Activated T-helper 1 cell treated with Interleukin-2 at 50 U/mL for 16 hours (primary cell): ENCODE measurements around the gene RAB11FIP2.

Source experiments
- DNase-seq: peaks from one replicate; pipeline ENCODE4 v3.0.0-alpha.2; 2020; ENCODE audit warnings: low read depth

RAB11FIP2 gene

GRCh38 chr10:118034791-118035261 lies 11.9 kb downstream of the RAB11FIP2 start:
- DNase-seq = no peak

- no peak for DNase-seq
Observed at GRCh38 chr10:118033905-118034304, 12.8 kb downstream of the RAB11FIP2 start.

GRCh38 chr10:118032564-118032963 lies 14.2 kb downstream of the RAB11FIP2 start:
- DNase-seq = no peak

DNA sequence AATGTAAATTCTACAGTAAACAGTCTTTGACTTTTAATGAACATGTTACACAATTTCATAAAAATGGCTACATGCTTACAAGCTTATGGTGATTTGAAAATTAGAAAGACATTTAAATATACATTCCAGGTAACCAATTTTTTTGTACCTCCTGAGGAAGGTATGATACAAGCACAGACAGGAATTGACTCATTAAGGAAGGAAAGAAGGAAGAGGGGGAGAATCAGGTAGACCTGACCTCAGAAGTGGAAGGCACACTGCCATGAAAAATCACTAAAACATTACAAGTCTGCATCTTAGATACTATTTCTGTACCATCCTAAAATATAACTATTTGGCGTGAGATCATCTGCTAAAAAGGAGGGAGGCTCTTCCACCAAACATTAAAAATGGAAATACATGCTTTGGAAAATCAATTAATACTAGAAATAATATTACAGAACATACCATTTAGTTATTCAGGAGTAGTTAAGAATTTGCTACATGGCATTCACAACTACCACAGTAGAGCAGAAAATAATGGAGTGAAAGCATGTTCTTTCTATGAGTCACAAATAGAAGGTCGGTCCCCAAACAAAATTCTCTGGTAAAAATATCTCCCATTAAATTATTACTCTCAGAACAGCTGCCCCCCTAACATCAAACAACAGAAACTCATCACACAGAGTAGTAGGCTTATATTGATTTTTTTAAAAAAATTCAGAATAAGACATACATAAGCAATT lies 15.2 kb downstream of the RAB11FIP2 start:
- no peak for DNase-seq

GRCh38 chr10:118028619-118029018 lies 18.1 kb downstream of the RAB11FIP2 start:
- DNase-seq = no peak

GRCh38 chr10:118027397-118027796 lies 19.3 kb downstream of the RAB11FIP2 start:
- no peak for DNase-seq

- DNase-seq = no peak
Observed at GRCh38 chr10:118026936-118027335, 19.8 kb downstream of the RAB11FIP2 start.

GRCh38 chr10:118020365-118020764 lies 26.4 kb downstream of the RAB11FIP2 start:
- DNase-seq = no peak

DNA sequence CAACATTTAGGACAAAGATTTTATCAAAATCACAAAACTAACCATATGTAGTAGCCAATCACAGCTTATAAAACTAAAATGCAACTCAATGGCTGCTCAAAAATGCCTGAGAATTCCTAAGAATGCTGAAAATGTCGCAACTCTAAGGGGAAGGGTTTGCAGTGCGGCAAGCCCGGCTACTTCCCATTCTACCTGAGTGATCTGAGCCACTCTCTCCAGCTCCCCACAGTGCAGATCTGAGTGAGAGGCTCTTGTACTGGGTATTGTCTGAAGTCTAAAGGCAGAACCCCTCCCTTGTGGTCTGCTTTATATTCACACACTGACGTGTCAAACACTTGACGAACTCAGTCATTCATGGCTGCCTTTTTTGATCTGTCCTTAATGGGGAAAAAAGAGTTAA lies 28.9 kb downstream of the RAB11FIP2 start:
- no peak for DNase-seq

DNA sequence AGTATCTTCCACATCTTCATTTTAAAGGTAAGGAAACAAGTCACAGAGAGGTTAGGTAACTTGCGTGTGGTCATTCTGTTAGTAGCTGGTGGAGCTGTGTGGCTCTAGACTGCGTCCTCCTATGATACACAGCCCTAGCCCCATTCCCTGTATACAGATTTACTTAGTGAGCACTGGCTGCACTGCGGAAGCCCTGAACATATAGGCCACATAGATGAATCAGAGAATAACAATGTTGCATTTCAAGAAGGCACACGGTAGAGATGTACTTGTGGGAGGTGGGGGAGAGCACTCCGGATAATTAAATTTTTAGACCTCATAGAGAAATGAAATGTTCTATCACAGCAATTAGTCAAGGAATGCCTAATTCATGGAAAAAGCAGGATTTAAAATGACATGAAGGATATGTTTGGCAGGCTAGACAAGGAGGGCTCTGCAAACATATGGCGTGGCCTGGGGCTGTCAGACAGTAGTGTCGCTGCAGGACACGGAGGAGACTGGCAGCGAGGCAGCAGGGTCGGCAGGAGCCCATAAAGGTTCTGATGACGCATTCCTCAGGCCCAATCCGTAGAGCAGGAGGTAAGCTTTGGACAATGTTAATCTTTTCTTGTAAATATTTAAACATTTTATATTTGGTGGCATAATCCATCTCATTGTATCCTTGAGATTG lies 29.5 kb downstream of the RAB11FIP2 start:
- no peak for DNase-seq

DNA sequence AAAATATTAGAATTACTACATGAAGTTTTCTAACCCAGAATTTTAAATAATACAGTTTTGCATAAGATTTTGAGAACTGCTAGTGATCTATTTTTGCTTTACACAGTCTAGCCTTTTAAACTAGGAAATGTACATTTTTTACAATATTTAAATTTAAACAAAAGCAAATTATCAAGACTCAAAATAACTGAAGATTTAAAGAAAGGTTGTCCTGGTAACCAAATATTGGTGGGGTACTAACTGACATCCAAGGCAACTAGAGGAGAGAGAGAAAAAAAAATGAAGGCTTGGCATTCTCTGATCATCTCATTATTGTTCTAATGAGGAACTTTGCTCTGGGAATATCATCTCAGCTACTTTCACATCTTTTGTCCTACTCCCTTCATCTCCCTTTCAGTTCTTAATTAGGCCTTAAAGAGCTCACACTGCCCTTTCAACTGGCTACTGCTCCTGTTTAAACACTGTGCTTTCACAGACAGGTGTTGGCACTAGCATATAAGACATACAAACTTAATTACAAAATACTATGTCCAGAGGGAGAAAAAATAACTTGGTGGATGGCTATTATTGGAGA lies 33.7 kb downstream of the RAB11FIP2 start:
- DNase-seq = no peak

GRCh38 chr10:118007773-118008172 lies 39.0 kb downstream of the RAB11FIP2 start:
- DNase-seq = no peak

- no peak for DNase-seq
Observed at GRCh38 chr10:118003126-118003525, 43.6 kb downstream of the RAB11FIP2 start.

DNA sequence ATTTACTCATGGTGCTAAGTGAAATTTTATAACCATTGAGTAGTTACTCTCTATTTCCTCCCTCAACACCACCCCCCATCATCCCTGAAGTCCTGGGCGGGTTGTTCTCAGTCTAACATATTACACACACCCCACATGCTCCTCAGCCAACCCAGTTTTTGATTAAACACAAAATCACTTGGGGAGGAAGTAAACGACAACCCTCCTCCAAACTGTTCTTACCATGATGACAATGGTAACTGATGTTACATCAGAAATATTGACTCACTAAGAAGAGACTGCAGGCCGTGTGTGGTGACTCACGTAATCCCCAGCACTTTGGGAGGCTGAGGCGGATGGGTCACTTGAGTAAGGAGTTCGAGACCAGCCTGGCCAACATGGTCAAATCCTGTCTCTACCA lies 44.2 kb downstream of the RAB11FIP2 start:
- no peak for DNase-seq

- no peak for DNase-seq
Observed at GRCh38 chr10:117997673-117998072, 49.1 kb downstream of the RAB11FIP2 start.

- DNase-seq = no peak
Observed at GRCh38 chr10:117996709-117997108, 50.0 kb downstream of the RAB11FIP2 start.

GRCh38 chr10:117994771-117995170 lies 52.0 kb downstream of the RAB11FIP2 start:
- no peak for DNase-seq

- DNase-seq = no peak
Observed at GRCh38 chr10:117993166-117993565, 53.6 kb downstream of the RAB11FIP2 start.

DNA sequence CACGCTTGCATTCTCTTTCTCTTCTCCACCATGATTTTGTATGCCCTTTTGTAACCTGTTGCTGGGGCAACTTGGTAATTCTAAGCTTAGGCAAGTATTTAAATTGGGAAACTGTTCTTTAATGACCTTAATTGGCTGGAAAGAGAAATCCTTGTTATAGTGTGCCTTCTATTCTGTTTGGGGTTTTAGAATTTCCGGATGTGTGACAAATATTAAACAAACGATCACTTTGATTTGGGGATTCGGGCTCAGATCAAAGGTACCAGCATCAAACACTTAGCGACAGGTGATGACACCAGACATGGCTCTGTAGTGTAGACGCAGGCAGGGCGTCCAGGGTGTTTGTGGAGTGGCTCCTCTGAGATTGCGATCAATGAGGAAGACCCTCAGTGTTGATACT lies 55.0 kb downstream of the RAB11FIP2 start:
- DNase-seq = no peak

GRCh38 chr10:117989962-117990361 lies 56.8 kb downstream of the RAB11FIP2 start:
- no peak for DNase-seq

DNA sequence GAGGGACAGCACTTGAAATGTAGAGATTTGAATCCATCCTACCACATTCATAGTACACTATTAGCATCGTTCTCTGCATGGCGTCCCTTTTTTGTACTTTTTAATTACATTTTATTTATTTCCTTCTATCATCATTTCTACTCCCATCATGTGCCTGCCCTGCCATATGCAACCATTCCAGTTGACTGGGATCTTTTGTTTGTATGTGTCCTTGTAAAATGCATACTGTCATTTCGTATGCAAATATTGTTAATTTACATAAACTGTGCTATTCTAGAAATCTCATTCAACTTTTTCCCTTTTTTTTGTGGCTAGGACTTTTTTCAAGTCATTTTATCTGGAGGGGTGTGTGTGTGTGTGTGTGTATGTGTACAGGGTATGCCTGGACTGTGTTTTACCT lies 57.9 kb downstream of the RAB11FIP2 start:
- DNase-seq = no peak

- DNase-seq = no peak
Observed at GRCh38 chr10:117987244-117987909, 59.4 kb downstream of the RAB11FIP2 start.

GRCh38 chr10:117983961-117984360 lies 62.8 kb downstream of the RAB11FIP2 start:
- no peak for DNase-seq
